ENCODE data around the gene ZNF628. TPM values are rescaled to one million over a fixed set of nuclear protein-coding genes. Genes with fewer than 3 reads are reported as not detected.
"Not testable (repeated sequence)": the region's sequence is repeated elsewhere in the genome, so short reads cannot be mapped to it uniquely, and the experiment has no call there.

The ZNF628 gene
- total RNA-seq, 2 experiments from 2014 or later: 6.7 to 9.1 TPM

DNA sequence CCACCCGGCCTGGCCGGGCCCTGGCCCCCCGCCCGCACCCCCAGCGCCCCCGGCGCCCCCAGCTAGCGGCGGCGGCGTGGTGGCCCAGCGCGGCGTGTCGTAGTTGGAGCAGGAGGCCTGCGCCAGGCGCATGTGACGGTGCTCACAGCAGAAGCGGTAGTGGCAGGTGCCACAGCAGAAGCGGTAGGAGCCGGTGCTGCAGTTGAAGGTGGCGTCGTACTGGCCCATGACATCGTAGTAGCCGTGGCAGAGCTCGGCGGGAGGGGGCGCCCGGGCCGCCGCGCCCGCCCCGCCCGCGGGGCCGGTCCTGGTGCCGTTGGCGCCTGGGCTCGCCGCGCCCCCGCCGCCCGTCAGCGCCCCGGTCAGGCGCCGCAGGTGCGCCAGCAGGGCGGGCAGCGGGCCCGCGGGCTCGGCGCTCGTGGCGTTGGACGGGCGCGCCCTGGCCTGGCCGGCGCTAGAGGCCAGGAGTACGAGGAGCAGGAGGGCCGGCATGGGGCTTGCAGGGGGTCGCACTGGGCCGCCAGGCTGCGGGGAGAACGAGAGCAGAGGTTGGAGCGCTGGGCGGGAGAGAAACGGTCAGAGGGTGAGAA, 34.0 kb upstream of the ZNF628 start:
- CTCF ChIA-PET: no interaction called here
- no peak for DNase-seq
- Mint-ChIP-seq H3K27me3 (peaks cover 55% of the 10 kb centered on the region), H3K4me1 (peaks cover 12% of the 10 kb centered on the region), H3K27ac (no peak overlapping the region), H3K9me3 (no peaks in the 10 kb centered on the region), H3K36me3 (ENCODE audit: low read depth) (peaks cover 3% of the 10 kb centered on the region), H3K4me3 (no peak overlapping the region)
- POLR2A ChIA-PET: no interaction called here

DNA sequence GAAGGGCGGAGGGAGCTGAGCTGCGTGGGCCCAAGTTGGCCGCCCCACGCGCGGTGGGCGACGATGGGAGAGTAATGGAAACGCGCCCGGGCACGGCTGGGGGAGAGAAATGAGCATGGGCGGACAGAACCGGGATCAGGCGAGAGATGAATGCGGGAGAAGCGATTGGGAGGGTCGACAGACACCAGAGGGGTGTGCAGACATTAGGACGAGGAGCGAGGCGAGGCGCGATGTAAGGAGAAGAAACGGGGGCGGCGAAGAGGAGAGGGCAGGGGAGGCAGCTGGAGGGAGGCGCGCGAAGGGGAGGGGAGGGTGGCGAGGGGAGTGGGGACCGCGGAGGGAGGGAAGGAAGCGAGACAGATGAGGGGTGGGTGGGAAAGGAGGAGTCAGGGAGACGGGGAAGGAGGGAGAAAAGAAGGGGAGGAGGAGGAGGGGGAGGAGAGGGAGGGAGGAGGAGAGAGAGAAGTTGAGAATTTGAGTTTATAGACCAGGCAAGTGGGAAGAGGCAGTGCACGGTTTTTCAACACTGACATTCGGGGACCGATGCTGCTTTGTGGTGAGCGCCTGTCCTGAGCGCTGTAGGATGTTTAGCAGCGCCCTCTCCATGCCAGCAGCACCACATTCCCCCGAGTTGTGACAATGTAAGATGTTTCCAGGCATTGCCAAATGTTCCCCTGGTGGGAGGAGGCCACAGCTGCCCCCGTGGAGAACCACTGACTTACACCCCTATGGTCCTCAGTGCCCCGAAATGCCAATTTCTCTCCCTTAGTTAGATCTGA, 33.2 kb upstream of the ZNF628 start, which contains the start of gene SHISA7:
Gene SHISA7, minus strand, starts transcription at position 256 of the 779 bp plus-strand sequence. CDS start 437 bp downstream, outside the sequence.
- DNase-seq: no peak
- H3K4me1 Mint-ChIP-seq: peaks cover 12% of the 10 kb centered on the region
- H3K4me3 Mint-ChIP-seq: no peak within 1 kb of the TSS
- no peak within 1 kb of the TSS for H3K27ac Mint-ChIP-seq
- peaks cover 3% of the 10 kb centered on the region for H3K36me3 Mint-ChIP-seq (ENCODE audit: low read depth)
- ChIA-PET POLR2A (no interaction called here), CTCF (no interaction called here)
- no peaks in the 10 kb centered on the region for H3K9me3 Mint-ChIP-seq
- H3K27me3 Mint-ChIP-seq: peaks cover 55% of the 10 kb centered on the region

DNA sequence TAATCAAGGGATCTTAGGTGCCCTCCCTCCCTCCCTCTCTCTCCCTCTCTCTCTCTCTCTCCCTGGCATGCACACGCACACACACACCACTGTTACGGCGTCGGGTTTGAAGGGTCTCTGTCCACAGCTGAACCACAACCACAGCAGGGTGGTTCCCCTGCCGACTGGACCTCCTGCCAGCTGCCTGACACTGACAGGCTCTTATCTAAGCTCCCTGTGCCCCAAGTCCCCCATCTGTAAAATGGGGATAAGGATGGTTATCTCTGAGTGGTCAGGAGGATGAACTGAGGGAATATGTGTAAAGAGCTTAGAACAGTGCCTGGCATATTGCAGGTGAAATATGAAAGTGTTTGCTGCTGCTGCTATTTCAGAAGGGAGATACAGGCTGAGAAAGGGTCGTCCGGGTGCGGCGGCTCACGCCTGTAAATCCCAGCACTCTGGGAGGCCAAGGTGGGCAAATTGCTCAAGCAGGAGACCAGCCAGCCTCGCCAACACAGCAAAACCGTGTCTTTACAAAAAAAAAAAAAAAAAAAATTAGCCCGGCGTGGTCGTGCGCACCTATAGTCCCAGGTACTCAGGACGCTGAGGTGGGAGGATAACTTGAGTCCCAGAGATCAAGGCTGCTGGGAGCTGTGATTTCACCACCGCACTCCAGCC, 32.5 kb upstream of the ZNF628 start:
- ChIA-PET CTCF (no interaction called here), POLR2A (no interaction called here)
- Mint-ChIP-seq H3K4me3 (no peak overlapping the region), H3K27ac (no peak overlapping the region), H3K9me3 (no peaks in the 10 kb centered on the region), H3K36me3 (ENCODE audit: low read depth) (peaks cover 3% of the 10 kb centered on the region), H3K4me1 (peaks cover 12% of the 10 kb centered on the region), H3K27me3 (peaks cover 52% of the 10 kb centered on the region)
- DNase-seq: no peak

DNA sequence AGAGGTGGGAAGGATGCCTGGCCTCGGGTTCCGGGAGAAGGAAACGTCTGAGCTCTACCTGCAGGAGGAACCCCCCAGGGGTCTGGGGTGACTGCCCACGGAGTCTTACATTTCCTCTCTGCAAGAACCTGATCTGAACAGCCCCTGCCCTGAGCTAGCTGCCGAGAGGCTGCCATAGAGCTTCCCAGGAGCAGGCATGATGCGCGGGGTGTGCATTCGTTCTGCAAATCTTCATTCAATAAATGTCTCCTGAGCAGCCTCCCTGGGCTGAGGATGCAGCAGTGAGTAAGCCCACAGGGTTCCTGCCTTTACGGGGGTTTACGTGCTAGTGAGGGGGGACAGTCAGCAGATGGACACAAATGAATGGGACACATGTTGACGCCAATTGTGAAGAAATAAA, 31.8 kb upstream of the ZNF628 start:
- DNase-seq: no peak
- Mint-ChIP-seq H3K27me3 (peaks cover 45% of the 10 kb centered on the region), H3K9me3 (no peaks in the 10 kb centered on the region), H3K36me3 (ENCODE audit: low read depth) (peaks cover 3% of the 10 kb centered on the region), H3K4me3 (no peak overlapping the region), H3K27ac (no peak overlapping the region), H3K4me1 (peaks cover 12% of the 10 kb centered on the region)
- ChIA-PET CTCF (no interaction called here), POLR2A (no interaction called here)

DNA sequence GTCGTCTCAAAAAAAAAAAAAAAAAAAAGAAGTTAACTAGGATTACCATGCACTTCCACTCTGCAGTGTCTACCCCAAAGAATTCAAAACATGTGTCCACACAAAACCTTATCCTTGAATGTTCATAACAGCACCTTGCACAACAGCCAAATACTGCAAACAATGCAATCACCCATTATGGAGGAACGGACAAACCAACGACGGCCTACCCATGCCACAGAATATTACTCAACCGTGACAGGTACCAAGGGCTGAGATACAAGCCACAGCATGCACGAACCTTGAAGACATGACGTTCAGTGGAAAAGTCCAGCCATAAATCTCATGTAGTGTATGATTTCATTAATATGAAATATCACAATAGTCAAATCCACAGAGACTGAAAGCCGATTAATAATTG, 30.4 kb upstream of the ZNF628 start:
- Mint-ChIP-seq H3K27ac (no peak overlapping the region), H3K4me3 (no peak overlapping the region), H3K9me3 (no peaks in the 10 kb centered on the region), H3K4me1 (peaks cover 8% of the 10 kb centered on the region), H3K36me3 (ENCODE audit: low read depth) (peaks cover under 1% of the 10 kb centered on the region), H3K27me3 (peaks cover 50% of the 10 kb centered on the region)
- ChIA-PET POLR2A (no interaction called here), CTCF (interaction anchor here (0.6 to 1.0 kb wide), 3 partner anchors 9 to 81 kb away, joined by 3 to 4 read pairs (median 4); no protein-coding TSS in a partner anchor)
- DNase-seq: no peak

DNA sequence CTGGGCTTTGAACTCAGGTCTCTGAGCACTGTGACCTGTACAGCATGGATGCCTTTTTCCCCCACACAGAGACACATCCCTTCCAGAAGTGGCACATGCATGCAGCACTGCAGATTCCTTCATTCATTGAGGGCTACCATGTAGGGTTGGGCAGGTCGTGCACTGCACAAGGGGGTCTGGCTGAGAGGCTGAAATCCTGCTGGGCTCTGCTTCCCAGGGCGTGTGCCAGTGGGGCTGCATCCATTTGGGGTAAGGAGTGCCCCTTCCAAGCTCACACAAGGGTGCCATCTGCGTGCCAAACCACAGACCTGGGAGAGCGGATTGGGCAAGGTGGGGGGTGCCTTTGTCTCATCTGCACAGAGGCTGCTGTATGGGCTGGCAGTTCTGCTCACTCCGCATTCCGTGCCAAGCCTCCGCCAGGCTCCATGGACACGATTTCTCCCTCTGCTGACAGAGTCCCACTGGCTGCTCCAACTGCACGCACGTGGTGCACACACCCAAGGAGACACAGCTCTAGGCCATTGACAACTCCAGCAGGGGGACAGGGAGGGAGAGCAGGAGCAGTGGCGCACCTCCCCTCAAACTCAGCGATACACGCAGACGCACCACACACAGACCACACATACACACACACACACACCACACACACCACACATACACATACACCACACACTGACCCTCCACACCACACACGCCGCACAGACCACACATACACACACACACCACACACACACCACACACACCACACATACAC, 28.8 kb upstream of the ZNF628 start:
- POLR2A ChIA-PET: no interaction called here
- Mint-ChIP-seq H3K36me3 (ENCODE audit: low read depth) (no peaks in the 10 kb centered on the region), H3K4me1 (peaks cover 2% of the 10 kb centered on the region), H3K9me3 (no peaks in the 10 kb centered on the region), H3K27ac (no peak overlapping the region), H3K4me3 (no peak overlapping the region), H3K27me3 (peaks cover 45% of the 10 kb centered on the region)
- CTCF ChIA-PET: no interaction called here
- no peak for DNase-seq

DNA sequence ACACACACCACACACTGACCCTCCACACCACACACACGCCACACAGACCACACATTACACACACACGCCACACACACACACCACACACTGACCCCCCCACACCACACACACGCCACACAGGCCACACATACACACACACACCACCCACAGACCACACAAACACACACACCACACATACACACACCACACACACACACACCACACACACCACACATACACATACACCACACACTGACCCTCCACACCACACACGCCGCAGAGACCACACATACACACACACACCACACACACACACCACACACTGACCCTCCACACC, 28.3 kb upstream of the ZNF628 start:
- DNase-seq; H3K27ac Mint-ChIP-seq; H3K36me3 Mint-ChIP-seq (ENCODE audit: low read depth); H3K4me3 Mint-ChIP-seq; H3K9me3 Mint-ChIP-seq; H3K4me1 Mint-ChIP-seq; CTCF ChIA-PET; POLR2A ChIA-PET: not testable (repeated sequence)
- H3K27me3 Mint-ChIP-seq: peaks cover 40% of the 10 kb centered on the region

DNA sequence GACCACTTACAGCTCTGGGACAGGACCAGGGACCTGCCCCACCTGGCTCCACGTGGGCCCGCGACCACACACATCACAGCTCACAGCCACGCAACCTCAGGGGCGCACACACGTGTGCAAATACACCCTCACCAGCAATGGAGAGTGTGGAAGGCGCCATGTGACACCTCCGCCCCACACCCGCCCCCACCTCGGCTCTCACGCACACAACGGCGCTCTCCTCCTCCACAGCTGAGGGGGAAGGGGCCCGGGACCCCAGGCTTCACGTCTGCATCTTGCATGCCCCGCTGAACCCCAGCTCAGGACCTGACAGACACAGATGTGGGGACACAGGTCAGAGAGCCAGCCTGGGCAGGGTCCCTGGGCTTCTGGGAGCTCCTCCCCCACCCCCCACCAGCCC, 26.9 kb upstream of the ZNF628 start:
- ChIA-PET CTCF (interaction anchor here (0.8 kb wide), 1 partner anchor 54 kb away, joined by 3 read pairs; no protein-coding TSS in a partner anchor), POLR2A (interaction anchor here (1.2 kb wide), 1 partner anchor 42 kb away, joined by 4 read pairs; the partner anchor contains the start of gene UBE2S)
- Mint-ChIP-seq H3K4me1 (peaks cover 4% of the 10 kb centered on the region), H3K27ac (no peak overlapping the region), H3K4me3 (no peak overlapping the region), H3K36me3 (ENCODE audit: low read depth) (no peaks in the 10 kb centered on the region), H3K27me3 (peaks cover 30% of the 10 kb centered on the region), H3K9me3 (no peaks in the 10 kb centered on the region)
- DNase-seq: no peak

DNA sequence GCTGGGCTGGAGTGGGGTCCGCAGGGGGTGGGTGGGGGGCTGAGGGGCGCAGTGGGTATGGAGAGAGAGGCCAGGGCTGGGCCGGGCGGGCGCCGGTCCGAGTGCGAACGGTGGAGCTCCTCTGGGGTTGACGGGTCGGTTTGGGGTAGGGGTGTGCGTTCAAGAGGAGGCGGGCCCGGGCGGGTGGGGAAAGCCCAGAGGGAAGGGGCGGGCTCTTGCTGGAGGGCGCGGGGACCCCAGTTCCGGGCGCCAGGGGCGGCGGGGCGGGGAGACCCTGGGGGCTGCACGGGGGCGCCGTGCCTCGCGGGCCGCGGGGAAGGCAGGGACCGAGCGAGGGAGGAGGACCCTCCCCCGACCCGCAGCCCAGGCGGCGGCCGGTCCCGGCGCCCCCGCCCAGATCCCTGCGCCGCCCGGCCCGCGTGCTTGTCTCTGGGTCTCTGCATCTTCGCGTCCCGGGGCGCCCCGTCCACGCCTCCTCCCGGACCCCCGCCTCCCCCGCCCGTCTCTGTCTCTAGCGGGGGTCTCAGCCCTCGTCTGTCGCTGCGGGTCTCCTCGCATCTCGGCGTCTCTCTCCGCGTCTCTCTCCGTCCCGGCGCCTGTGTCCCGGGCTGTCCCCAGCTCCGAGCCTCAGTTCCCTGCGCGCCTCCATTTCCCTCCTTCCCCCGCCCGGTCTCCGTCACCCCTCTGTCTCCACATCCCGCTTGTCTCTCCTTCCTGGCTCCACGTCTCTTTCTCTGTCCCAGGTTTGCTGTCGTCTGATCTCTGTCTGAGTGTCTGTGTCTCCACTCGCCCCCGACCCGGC, 25.1 kb upstream of the ZNF628 start:
- ChIA-PET POLR2A (no interaction called here), CTCF (no interaction called here)
- Mint-ChIP-seq H3K27ac (no peak overlapping the region), H3K27me3 (peaks cover 18% of the 10 kb centered on the region), H3K9me3 (no peaks in the 10 kb centered on the region), H3K4me1 (peaks cover 4% of the 10 kb centered on the region), H3K36me3 (ENCODE audit: low read depth) (peaks cover 3% of the 10 kb centered on the region), H3K4me3 (no peak overlapping the region)
- no peak for DNase-seq

DNA sequence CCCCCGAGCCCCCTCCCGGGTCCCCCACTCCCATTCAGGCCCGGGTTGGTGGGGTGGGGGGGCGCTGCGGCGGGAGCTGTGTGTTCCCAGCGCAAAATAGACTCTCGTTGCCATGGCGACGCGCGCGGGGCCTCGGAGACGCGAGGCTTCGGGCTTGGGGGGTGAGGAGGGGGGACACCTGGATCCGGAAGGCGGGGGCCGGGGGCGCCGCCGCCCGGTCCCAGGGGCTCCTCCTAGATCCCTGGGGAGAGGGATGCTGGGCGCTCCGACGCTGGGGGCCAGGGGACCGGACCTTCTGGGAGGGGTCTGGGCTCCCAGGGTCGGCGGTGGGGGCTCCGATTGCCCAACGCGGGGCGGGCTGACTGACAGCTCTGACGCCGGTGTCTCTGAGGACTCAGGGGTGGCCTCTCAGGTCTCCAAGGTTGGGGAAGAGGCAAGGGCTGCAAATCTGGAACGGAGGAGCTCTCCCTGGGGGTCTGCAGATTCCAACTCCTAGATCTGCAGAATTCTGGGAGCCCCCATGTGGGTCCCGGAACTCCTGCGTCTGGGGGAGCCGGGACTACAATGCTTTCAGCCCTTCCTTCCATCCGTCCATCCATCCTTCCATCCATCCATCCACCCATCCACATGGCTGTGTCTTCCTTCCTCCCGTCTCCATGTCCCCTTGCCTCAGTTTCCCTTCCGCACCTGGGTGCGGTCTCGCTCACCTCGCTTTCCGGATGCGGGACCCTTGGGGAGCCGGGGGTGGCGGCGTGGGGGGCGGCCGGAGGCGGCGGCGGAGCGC, 24.3 kb upstream of the ZNF628 start:
- Mint-ChIP-seq H3K4me1 (peaks cover 4% of the 10 kb centered on the region), H3K4me3 (no peak overlapping the region), H3K27ac (no peak overlapping the region), H3K9me3 (no peaks in the 10 kb centered on the region), H3K36me3 (ENCODE audit: low read depth) (peaks cover 3% of the 10 kb centered on the region), H3K27me3 (peaks cover 18% of the 10 kb centered on the region)
- CTCF ChIA-PET: interaction anchor here (1.4 to 2.5 kb wide), 3 partner anchors 10 to 311 kb away, joined by 7 to 14 read pairs (median 7); partner anchors contain the start of gene ISOC2
- DNase-seq: no peak
- POLR2A ChIA-PET: no interaction called here

DNA sequence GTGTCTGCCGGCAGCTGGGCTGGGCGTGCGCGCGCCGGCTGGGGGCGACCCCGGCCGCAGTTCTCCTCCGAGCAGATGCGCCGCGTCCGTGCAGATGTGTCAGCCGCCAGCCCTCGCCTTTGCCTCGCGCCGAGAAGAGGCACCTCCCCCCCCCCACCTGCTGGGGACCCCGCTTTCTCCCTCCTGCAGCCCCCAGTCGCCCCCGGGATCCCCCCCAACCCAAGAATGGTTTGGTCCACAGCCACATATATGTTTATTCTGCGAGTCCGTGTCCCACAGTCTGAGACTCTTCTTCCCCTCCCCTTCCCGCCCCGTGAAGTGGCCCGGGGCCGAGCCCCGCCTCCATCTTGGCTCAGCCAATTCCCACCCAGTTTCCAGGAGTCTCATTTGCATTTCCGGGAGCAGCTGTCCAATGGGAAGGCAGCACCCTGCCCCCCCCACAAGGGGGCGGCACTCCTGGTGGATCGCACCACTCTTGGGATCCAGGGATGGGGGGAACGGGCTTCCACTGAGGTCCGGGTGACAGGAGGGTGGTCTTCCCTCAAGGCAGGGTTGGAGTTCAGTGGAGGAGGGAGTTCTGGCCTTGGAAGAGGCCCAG, 23.6 kb upstream of the ZNF628 start:
- Mint-ChIP-seq H3K27me3 (peaks cover 18% of the 10 kb centered on the region), H3K9me3 (no peaks in the 10 kb centered on the region), H3K36me3 (ENCODE audit: low read depth) (peaks cover 3% of the 10 kb centered on the region), H3K4me3 (no peak overlapping the region), H3K27ac (no peak overlapping the region), H3K4me1 (peaks cover 4% of the 10 kb centered on the region)
- DNase-seq: peak; percentile 42
- ChIA-PET CTCF (interaction anchor here (0.9 to 2.5 kb wide), 7 partner anchors 9 to 312 kb away, joined by 3 to 14 read pairs (median 5); partner anchors contain the start of gene ISOC2), POLR2A (interaction anchor here (1.1 to 1.4 kb wide), 2 partner anchors 45 to 66 kb away, joined by 3 read pairs; partner anchors contain the start of gene UBE2S)
